Lower leg skin (tissue), 3 donors: Measurements from ENCODE around the gene ZCCHC8.

ENCODE experiments used
- POLR2A ChIP-seq, 2 donors: fragments of 450-650 bp; IDR thresholded peaks; one replicate each; pipeline ENCODE4 v1.6.1; 2016 to 2017; ENCODE audit warnings: antibody characterized with exemption in 2 of 2, mild to moderate bottlenecking in 1 of 2, moderate library complexity in 1 of 2
- TF ChIP-seq, protein P1 (sequence below), 3 donors: fragments of 450-650 bp; IDR thresholded peaks; one replicate each; pipeline ENCODE4 v1.5.1; 2016; ENCODE audit warnings: antibody characterized with exemption in 3 of 3, mild to moderate bottlenecking in 3 of 3, moderate library complexity in 2 of 3

DNA sequence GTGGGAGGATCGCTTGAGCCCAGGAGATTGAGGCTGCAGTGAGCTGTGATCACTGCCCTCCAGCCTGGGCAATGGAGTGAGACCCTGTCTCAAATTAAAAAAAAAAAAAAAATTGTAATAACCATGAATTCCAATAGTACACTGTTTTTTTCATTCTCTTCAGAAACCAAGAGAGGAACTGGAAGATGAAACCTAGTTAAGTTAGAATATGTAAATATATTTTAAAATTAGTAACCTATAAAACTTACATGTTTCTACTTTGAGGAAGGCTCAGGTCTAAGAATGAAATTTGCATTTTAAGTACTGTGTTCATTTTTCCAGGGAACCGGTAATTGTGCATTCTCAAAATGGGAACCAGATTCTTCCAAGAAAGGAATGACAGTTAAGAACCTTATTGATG is 45.1 kb upstream of the ZCCHC8 start:
- TF ChIP-seq, protein P1, sequence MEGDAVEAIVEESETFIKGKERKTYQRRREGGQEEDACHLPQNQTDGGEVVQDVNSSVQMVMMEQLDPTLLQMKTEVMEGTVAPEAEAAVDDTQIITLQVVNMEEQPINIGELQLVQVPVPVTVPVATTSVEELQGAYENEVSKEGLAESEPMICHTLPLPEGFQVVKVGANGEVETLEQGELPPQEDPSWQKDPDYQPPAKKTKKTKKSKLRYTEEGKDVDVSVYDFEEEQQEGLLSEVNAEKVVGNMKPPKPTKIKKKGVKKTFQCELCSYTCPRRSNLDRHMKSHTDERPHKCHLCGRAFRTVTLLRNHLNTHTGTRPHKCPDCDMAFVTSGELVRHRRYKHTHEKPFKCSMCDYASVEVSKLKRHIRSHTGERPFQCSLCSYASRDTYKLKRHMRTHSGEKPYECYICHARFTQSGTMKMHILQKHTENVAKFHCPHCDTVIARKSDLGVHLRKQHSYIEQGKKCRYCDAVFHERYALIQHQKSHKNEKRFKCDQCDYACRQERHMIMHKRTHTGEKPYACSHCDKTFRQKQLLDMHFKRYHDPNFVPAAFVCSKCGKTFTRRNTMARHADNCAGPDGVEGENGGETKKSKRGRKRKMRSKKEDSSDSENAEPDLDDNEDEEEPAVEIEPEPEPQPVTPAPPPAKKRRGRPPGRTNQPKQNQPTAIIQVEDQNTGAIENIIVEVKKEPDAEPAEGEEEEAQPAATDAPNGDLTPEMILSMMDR (IDR thresholded peaks at IDR 0.05) = no peak
- TF ChIP-seq POLR2A (IDR thresholded peaks at IDR 0.05) = no peak
